Esophagus squamous epithelium (tissue), 4 donors: ENCODE measurements around the gene C2orf80.

Experiments used
- CTCF ChIP-seq, 6 experiments: fragments of 450-650 bp in 4 of 6; fragments of 200-600 bp in 2 of 6; sonication (generic) in 2 of 6; IDR thresholded peaks; one replicate each; pipeline ENCODE4 v1.5.1; 2016 to 2019; ENCODE audit warnings: antibody characterized with exemption in 6 of 6, mild to moderate bottlenecking in 4 of 6, moderate library complexity in 4 of 6
- POLR2A ChIP-seq, 4 donors: fragments of 450-650 bp; IDR thresholded peaks; one replicate each; pipeline ENCODE4 v1.6.1; 2017; ENCODE audit warnings: antibody characterized with exemption in 4 of 4, mild to moderate bottlenecking in 4 of 4, moderate library complexity in 3 of 4

- no peak for TF ChIP-seq CTCF (IDR thresholded peaks at IDR 0.05)
- no peak for TF ChIP-seq POLR2A (IDR thresholded peaks at IDR 0.05)
Observed at GRCh38 chr2:208147008-208147407, 42.8 kb downstream of the C2orf80 start.
